Measurements from ENCODE around the gene PRDM2.

The PRDM2 gene

DNA sequence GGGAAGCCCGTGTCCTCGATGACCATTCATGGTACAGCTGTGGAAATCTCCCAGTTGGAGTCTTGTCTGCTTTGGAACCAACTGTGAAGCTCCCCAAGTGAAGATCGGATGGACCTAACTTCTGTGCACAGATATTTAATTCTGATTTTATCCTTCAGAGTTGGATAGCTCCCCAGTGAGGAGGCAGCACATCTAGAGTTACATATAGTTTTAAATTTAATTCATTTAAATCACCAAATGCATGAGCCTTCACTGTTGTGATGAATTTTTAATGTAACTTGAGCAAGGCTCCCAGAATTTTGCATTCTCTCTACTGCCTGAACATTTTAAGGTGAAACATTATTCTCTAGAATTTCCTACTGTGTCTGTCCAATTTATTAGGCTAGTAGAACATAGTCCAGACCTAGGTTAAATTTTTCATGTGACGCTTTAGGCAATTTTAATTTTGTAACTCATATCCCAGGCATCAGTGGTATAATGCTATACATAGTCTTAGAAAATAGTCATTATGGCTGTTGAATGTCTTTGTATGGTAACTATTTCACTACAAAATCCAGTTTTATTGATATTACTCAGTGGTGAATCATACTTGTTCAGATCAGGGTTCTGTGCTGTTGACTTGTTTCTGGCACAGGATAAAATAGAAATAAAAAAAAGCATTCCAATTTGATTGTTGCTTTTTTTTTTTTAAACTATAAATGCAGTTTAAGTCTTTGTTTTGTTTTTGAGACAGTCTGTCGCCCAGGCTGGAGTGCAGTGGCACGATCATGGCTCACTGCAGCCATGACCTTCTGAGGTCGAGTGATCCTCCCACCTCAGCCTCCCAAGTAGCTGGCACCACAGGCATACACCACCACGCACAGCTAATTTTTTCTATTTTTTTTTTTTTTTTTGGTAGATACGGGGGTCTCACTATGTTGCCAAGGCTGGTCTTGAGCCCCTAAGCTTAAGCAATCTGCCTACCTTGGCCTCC lies 66.9 kb downstream of the PRDM2 start:
- DNase-seq, result no peak

DNA sequence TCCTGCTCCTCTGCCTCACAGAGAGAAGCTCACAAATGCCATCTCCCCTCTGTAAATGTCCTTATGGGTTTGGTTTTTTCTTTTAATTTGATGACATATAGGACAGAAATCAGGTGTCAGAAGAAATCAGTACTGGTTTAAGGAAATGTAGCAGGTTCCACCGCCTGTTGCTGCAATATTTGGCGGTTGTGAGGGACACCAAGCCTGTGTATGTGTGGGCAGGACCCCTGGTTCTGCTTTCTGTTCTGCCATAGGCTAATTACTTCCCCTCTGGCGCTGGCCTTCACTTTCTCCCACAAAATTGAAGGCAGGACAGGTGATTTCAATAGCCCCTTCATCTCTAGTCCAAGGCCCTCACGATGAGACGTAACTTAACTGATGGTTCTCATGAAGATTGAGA lies 69.2 kb downstream of the PRDM2 start:
- DNase-seq, result no peak

DNA sequence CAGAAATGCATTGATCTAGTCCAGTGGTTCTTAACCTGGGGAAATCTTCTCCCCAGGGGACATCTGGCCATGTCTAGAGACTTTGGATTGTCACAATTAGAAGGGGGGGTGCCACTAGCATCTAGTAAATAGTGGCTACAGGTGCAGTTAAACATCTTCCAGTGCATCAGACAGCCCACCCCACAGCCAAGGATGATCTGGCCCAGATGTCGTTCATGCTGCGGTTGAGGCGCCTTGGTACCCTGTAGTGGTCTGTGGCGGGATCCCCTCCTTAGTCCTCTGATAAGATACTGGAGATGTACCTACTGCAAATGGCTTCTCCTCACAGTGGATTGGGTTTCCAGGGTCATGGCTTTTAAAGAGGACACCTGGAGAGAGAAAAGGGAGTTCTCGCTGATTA lies 69.8 kb downstream of the PRDM2 start:
- no peak for DNase-seq

DNA sequence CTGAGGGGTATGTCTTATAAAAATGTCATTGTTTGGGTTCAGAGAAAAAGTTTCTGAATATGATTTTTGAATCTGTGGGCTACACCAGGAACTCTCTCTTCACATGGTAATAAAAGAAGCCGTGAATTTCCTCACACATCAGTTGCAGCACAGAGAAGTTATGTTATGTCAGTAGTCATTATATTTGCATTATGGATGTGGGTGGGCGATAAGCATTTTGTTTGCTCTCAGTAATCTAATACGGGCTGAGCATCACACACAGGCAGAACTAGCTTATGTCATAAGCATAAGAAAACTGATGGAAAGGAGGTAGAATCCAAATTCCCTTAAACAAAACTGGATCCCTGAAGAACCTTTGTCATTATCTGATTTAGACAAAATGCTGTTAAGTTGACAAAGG lies 70.8 kb downstream of the PRDM2 start:
- DNase-seq, result no peak

DNA sequence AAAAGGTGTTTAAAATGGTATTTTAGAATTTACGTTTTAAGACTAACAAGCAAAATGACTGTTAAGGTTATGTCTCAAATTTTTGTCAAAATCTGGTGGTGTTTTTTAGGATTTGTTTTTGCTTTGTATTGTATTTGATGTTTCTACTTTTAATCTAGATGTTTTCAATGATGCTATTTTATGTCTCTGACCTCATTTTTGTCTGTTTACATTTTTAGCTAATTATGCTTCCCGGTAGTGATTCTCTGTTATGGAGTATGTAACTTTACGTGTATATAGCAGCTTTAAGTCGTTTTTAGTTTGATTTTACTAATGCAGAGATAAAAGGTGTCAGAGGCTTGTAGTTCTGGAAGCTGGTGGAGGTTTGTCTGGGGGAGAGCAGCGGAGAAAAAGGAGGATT lies 71.8 kb downstream of the PRDM2 start:
- no peak for DNase-seq

DNA sequence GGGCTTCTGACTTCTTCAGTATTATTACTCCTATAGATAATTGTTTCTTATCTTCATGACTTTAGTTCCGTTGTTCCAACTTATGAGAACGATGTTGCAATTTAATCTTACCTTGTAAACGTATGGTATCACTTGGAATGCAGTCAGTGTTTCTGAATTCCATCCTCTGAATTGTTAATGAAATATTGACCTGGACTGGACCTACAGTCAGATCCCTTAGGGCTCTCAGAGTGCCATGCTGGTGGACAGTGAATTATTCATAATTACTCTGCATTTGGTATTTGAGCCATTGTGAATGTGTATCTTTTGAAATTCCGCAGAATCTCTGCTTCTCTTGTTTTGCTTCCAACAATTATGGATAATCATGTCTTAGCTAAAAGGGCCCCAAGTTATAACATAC lies 72.3 kb downstream of the PRDM2 start:
- DNase-seq, result no peak

DNA sequence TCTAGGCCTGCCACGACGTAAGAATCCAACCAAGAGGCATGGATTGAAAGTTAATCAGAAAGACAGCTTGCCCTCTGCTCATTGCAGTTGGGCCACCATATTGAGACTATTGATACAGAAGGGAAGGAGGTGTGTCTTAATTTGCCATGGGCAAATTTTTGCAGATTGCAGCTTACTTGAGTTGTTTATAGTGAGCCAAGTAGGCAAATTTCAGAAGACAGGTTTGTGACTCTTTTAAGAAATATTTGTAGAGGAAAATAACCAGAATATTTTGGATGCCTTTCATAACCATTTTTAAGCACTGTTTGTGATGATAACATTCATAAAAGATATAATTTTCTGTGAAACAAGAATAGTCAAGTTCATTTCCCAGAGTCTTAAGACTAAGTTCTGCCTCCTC lies 74.1 kb downstream of the PRDM2 start:
- no peak for DNase-seq

DNA sequence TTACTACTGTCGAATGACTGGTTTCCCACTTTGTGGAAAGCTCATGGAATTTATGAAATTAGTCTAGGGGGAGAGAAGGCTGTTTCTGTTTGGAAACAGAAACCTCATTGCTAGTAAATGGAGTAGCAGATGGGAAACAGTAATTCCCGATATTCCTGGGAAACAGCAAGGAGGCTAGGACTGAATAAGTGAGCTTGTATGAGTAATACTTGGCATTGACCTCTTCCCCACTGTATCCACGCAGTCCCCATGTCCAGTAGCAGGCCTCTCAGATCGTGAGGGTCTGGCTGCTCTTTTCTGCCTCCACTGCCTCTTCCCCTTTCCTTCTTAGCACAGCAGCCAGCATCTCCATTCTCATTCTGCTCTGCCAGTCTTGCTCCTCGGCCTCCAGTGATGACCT lies 75.5 kb downstream of the PRDM2 start:
- DNase-seq, result no peak

DNA sequence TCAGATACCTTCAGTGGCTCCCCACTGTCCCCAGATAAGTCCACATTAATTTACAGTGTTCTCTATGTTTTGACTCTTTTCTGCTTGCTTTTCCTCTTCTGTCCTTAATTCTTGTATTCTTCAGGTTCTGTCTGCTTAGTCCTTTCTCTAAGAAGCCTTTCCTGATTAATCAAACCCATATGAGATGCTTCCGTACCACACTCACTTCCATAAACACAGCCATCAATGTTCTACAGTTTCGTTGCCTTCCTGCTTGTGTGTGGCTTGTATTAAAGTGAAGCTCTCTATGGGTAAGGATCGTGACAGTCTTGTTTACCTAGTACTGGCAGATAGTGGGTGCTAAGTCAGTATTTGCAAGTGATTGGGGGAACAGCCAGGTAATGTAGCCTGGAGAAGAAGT lies 75.9 kb downstream of the PRDM2 start:
- no peak for DNase-seq

DNA sequence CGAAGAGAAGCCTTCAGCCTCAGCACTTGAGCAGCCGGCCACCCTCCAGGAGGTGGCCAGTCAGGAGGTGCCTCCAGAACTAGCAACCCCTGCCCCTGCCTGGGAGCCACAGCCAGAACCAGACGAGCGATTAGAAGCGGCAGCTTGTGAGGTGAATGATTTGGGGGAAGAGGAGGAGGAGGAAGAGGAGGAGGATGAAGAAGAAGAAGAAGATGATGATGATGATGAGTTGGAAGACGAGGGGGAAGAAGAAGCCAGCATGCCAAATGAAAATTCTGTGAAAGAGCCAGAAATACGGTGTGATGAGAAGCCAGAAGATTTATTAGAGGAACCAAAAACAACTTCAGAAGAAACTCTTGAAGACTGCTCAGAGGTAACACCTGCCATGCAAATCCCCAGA lies 78.4 kb downstream of the PRDM2 start:
- no peak for DNase-seq

DNA sequence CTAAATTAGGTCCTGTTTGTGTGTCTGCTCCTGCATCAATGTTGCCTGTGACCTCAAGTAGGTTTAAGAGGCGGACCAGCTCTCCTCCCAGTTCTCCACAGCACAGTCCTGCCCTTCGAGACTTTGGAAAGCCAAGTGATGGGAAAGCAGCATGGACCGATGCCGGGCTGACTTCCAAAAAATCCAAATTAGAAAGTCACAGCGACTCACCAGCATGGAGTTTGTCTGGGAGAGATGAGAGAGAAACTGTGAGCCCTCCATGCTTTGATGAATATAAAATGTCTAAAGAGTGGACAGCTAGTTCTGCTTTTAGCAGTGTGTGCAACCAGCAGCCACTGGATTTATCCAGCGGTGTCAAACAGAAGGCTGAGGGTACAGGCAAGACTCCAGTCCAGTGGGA lies 79.9 kb downstream of the PRDM2 start:
- no peak for DNase-seq

DNA sequence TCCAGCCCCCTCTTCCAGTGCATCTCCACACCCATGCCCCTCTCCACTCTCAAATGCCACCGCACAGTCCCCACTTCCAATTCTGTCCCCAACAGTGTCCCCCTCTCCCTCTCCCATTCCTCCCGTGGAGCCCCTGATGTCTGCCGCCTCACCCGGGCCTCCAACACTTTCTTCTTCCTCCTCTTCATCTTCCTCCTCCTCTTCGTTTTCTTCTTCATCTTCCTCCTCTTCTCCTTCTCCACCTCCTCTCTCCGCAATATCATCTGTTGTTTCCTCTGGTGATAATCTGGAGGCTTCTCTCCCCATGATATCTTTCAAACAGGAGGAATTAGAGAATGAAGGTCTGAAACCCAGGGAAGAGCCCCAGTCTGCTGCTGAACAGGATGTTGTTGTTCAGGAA lies 80.8 kb downstream of the PRDM2 start:
- DNase-seq, result no peak

DNA sequence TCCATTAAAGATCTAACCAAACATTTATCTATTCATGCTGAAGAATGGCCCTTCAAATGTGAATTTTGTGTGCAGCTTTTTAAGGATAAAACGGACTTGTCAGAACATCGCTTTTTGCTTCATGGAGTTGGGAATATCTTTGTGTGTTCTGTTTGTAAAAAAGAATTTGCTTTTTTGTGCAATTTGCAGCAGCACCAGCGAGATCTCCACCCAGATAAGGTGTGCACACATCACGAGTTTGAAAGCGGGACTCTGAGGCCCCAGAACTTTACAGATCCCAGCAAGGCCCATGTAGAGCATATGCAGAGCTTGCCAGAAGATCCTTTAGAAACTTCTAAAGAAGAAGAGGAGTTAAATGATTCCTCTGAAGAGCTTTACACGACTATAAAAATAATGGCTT lies 81.2 kb downstream of the PRDM2 start:
- DNase-seq, result no peak

DNA sequence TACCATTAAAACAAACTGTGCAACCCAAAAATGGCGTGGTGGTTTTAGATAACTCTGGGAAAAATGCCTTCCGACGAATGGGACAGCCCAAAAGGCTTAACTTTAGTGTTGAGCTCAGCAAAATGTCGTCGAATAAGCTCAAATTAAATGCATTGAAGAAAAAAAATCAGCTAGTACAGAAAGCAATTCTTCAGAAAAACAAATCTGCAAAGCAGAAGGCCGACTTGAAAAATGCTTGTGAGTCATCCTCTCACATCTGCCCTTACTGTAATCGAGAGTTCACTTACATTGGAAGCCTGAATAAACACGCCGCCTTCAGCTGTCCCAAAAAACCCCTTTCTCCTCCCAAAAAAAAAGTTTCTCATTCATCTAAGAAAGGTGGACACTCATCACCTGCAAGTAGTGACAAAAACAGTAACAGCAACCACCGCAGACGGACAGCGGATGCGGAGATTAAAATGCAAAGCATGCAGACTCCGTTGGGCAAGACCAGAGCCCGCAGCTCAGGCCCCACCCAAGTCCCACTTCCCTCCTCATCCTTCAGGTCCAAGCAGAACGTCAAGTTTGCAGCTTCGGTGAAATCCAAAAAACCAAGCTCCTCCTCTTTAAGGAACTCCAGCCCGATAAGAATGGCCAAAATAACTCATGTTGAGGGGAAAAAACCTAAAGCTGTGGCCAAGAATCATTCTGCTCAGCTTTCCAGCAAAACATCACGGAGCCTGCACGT lies 82.1 kb downstream of the PRDM2 start:
- no peak for DNase-seq

DNA sequence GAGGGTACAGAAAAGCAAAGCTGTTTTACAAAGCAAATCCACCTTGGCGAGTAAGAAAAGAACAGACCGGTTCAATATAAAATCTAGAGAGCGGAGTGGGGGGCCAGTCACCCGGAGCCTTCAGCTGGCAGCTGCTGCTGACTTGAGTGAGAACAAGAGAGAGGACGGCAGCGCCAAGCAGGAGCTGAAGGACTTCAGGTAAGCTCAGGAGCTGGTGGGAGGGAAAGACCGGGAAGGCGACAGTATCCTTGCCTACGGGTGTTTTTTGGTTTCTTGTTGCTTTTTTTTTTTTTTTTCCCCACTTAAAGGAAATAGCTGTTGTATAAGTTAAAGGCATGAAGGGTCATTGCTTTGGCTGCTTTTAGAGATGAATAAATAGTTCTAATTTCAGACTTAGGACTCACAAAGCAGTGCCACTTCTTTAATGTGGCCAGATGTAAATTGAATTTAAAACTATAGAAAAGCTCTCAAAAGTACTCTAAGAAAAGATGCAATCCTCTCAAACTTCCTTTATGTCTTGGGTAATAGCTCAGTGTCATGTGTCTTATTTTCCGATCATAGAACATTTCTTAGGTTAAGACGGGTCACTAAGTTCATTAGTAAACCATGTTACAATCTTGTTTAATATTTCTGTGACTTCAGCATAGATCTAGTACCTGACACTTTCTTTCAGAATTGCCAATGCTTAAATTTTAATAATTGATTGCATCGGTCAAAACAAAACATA lies 82.8 kb downstream of the PRDM2 start:
- DNase-seq, result no peak

DNA sequence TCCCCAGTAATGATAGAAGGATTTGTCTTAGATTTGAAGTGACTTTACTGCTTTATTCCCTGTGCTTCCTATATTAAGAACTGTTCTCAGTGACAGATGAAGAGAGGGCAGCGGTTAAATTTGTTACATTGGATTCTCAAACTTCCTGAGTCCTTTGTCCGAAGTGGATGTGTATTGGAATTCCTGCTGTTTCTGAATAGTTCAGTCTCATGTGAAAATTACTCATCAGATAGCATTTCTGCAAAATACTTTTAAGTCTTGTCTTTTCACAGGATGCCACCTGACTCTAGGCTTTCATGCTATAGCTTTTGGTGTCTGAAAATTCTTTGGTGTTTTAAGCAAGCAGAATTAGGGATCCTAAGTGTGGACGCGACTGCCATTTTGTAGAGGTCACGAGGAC lies 83.6 kb downstream of the PRDM2 start:
- DNase-seq, result no peak

DNA sequence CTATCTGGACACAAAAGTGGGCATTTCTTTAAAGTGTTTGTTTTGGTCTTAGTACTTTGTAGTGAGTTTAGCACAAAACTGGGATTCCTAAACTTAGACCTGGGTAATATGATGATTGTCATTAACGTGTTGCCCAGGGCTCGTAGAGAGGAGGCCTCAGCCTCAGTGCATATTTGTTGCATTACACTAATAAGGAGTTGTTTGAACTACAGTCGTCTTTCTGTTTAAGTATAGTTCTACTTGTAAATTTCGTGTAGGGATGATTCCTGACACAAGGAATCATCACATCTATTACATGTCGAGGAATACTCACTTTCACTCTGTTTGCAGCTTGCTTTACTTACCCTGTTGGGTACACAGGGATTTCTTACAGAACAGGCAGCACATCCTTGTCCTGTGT lies 85.0 kb downstream of the PRDM2 start:
- no peak for DNase-seq

DNA sequence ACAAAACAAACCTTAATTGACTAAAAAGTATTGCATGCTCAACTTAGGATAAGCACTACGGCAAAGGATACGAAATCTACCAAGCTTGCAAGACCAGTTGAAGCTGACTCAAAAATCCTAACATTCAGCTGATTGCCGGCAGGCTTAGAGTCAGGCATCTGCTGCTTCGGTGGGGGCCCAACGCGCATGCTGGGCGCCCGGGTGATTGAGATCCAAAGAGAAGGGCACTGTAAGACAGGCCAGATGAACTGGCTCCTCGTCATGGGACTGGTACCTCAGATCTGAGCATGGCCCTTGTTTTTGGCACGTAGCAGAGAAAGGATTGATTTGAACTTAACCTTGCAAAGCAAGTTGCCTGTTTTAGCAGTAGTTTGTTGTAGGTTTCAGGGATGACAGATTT lies 86.6 kb downstream of the PRDM2 start:
- DNase-seq, result no peak

DNA sequence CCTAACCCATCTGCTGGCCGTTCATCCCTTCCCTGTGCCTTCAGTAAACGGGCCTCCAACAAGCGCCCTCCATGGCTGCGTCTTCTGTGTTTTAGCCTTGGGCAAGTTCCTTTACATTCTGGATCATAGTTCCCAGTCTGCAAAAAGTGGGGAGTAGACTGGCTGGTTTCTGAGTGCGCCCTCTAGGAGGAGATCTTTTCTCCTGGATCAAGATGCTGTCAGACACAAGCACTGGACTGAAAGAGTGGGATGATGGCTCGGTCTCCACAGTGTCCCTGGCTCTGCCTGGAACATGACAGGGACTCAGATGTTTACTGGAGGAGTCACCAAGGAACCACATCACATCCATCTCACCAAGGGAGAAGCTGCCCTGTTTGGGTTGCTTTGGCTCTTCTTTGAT lies 88.8 kb downstream of the PRDM2 start:
- DNase-seq, result no peak

DNA sequence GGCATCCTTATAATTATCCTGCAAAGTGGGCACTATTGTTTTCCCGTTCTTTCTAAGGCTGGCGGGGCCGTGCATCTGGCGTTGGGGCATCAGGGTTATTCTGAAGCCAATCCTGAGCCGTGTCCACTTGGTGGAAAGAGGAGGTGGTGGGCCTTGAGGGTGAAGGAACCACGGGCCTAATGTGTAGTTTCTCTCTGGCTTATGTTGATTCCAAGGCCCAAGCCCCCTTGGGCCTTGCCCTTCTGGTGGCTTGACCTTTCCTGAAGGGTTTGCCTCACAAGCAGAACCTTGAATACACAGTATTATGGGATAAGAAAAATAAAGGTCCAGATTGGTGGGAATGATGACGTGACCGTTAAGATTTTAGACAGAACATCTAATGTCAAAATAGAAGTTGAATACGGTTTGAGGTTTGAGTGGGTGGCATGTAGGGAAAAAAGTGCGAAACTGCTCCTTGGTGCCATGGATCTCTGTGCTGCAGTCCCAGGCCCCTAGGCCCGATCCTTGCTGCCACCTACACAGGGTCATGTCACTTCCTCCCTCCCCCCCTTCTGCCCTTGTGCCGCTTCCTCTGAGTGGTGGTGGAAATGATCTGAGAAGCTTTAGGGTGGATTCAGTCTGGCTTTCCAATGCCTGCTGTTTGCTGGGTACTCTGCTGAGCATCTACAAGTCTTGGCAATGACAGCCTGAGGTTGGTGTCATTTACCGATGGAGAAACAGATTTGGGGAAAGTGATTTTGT lies 90.5 kb downstream of the PRDM2 start:
- DNase-seq, result no peak

DNA sequence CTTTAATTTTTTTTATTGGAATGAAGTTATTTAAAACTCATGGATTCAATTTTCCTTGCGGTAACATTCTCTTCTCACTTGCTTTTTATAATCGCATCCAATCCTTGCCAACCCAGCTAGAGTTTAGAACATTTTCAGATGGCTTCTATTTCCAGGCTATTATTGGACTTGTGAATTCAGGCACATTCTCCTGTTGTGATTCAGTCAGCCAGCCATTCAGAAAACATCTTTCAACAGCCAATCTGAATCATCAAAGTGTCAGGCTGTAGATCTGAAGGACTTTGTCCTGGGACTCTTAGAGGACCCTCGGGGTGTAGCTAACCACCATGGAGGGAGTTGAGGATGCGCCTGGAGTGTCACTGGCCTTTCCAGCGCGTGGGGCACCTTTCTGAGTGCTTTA lies 92.4 kb downstream of the PRDM2 start:
- DNase-seq, result no peak

DNA sequence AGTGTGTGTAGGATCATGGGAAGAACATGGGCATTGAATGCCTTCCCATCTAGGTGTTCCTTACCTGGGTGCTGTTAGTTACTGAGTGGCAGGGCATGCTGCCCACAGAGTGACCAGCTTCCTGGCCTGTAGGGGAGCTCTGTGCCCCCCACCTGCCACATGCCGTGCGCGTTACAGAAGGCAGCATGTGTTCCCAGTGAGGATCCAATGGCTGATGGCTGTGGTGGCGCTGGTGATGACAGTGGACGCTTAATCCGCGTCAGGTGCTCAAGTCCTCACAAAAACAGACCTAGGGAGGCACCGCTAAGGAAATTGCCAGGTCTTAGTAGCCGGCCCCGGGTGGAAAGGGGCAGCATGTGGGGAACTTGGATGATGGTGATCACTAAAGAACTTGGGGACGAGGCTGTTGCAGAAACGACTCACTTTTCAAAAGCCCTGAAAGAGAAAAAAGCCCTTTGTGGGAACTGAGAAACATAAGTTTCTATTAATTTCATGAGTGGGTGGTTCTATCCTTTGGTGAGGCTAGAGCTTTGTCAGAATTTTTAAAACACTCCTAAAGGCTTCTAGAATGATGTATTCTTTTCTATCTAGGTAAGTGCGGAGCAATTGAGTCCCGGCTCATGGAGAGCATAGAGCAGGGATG lies 93.2 kb downstream of the PRDM2 start:
- no peak for DNase-seq
